H1 (cell line): ENCODE measurements around the gene PAFAH1B1. TPM values are rescaled to one million over a fixed set of nuclear protein-coding genes. Genes with fewer than 3 reads are reported as not detected.

Source experiments
- CHD7 ChIP-seq: fragments of 300-600 bp; sonication (generic); IDR thresholded peaks from 2 replicates; pipeline ENCODE4 v1.7.1; 2012; ENCODE audit warnings: low read length, moderate library complexity, mild to moderate bottlenecking, inconsistent platforms; ENCODE audit not compliant: insufficient replicate concordance
- EGR1 ChIP-seq: IDR thresholded peaks from 2 replicates; pipeline ENCODE4 v1.6.1; 2011; ENCODE audit warnings: low read depth, low read length, borderline replicate concordance
- EP300 ChIP-seq, 2 experiments: IDR thresholded peaks; 1 replicate in 1 of 2; 2 replicates in 1 of 2; pipeline ENCODE4 v1.6.1; 2011 to 2012; ENCODE audit warnings: low read depth in 2 of 2, low read length in 2 of 2, mild to moderate bottlenecking in 2 of 2, borderline replicate concordance in 1 of 2, inconsistent platforms in 1 of 2, moderate library complexity in 1 of 2
- RBBP5 ChIP-seq: IDR thresholded peaks from 2 replicates; pipeline ENCODE4 v1.7.1; 2012; ENCODE audit warnings: low read depth, mild to moderate bottlenecking, inconsistent platforms, low read length, moderate library complexity, borderline replicate concordance
- RNF2 ChIP-seq: fragments of 200-900, 300-1000 bp; sonication (generic); IDR thresholded peaks from 2 replicates; pipeline ENCODE4 v1.7.1; 2016; ENCODE audit warnings: borderline replicate concordance, low read depth, mild to moderate bottlenecking, antibody characterized with exemption, low read length; ENCODE audit not compliant: poor library complexity, severe bottlenecking; ENCODE audit errors: missing control alignments
- SAP30 ChIP-seq: fragments of 300-600 bp; sonication (generic); IDR thresholded peaks from 2 replicates; pipeline ENCODE4 v1.7.1; 2012; ENCODE audit warnings: low read length, moderate library complexity, mild to moderate bottlenecking, inconsistent platforms; ENCODE audit not compliant: insufficient read depth, insufficient replicate concordance
- polyA plus RNA-seq, 7 experiments: library from polyadenylated mRNA; depleted of rRNA in 3 of 7; stranded (reverse) in 5 of 7; unstranded in 2 of 7; fragments of >200 nt in 5 of 7; fragments of 200-250 nt in 2 of 7; gene quantifications; 1 replicate in 5 of 7; 2 replicates in 1 of 7; 4 replicates in 1 of 7; pipeline versions ENCODE4 v1.2.1 to v1.2.3, GENCODE V29; 2011 to 2013; ENCODE audit warnings: missing spikeins in 2 of 7, mixed read lengths in 2 of 7
- total RNA-seq: library from RNA; stranded (reverse); fragmentation: NEBNext Ultra II Directional; extraction: Animal tissue kit (Norgen Biotek cat#: 25700); gene quantifications from 2 replicates; pipeline ENCODE4 v1.2.1, GENCODE V29; 2021

The PAFAH1B1 gene
- total and polyA plus RNA-seq, 2 of the 8 experiments (the other 6 are each of a cell fraction or from before 2014, with no cell fraction given) = 42.0 to 152 TPM

DNA sequence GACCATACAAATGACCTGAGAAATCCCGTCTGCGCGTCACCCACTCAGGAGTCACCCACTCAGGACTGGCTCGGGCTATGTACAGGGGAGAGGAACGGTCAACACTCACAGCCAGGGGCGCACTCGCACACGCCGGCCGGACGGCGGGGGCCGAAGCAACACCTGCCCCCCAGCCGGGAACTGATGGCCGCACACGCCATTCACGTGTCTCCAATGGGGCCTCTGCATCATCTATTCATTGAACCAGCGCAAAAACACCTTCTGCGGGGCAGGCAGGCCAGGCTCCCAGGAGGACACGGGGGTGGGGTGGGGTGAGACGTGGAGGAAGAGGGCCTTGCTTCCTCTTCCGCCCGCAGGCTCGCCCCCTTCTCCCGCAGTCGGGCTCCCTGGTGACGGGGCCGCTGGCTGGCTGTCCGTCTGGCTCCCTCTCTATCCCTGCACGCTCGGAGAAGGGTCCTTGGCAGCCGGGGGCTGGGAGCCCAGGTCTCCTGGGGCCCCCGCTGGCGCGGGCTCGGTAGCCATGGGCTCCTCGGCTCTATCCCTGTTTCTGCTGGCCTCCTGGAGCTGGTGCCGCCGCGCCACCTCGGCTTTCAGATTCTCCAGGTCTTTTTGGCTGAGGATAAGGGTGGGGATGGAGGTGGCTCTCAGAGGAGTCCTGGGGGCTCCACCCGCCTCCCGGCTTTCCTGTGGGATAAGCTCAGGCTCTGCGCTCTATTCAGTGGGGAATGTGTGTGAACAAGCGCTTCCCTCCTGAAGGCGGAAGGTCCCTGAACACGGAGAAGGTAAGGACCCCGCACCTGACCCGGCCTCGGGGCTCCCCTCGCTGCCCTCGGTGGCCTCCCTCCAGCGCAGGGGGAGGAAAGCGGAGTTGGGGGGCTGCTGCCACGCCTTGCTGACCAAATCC lies 97.0 kb downstream of the PAFAH1B1 start (continued):
- no peak for TF ChIP-seq CHD7
- no peak for TF ChIP-seq EP300 (IDR thresholded peaks at IDR 0.05; ENCODE audit: borderline replicate concordance in 1 of 2, low read depth in 2 of 2, low read length in 2 of 2)
- TF ChIP-seq SAP30 = no peak
- no peak for TF ChIP-seq EGR1
- no peak for TF ChIP-seq RBBP5
- no peak for TF ChIP-seq RNF2
